ENCODE results near the gene LMF1. TPM values are rescaled to one million over a fixed set of nuclear protein-coding genes. Genes with fewer than 3 reads are reported as not detected.

Gene LMF1
- polyA plus RNA-seq, 1 donor (not counting 4 experiments of a cell fraction or from before 2014, with no cell fraction given) = 3.1 TPM

DNA sequence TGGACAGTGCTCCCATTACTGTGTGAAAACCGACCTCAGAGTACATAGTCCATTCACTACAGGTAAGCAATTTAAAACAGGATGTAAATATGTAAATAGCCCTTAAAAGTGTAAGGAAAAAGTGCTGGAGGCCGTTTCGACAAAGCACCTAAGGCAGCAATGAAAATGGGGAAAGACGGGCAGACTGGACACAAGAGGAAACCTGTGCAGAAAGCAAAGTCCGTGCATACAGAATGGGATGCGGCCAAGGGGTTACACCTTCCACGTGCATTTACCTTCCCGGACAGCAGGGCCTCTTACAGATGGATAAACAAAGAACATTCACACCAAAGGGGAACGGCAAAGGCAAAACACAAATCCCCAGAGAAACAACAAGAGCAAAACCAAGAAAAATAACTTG lies 32.0 kb downstream of the LMF1 start:
- no peaks in the 10 kb centered on the region for H3K36me3 ChIP-seq (ENCODE audit: control insufficient read depth in 2 of 2, extremely low read depth in 1 of 2, insufficient read depth in 2 of 2, low read length in 2 of 2)
- FAIRE-seq (no peak), DNase-seq (ENCODE audit: low read depth, low spot score) (no peak)
- TF ChIP-seq EZH2 (IDR thresholded peaks at IDR 0.05; ENCODE audit: low read length) = no peak
- TF ChIP-seq, protein P1, sequence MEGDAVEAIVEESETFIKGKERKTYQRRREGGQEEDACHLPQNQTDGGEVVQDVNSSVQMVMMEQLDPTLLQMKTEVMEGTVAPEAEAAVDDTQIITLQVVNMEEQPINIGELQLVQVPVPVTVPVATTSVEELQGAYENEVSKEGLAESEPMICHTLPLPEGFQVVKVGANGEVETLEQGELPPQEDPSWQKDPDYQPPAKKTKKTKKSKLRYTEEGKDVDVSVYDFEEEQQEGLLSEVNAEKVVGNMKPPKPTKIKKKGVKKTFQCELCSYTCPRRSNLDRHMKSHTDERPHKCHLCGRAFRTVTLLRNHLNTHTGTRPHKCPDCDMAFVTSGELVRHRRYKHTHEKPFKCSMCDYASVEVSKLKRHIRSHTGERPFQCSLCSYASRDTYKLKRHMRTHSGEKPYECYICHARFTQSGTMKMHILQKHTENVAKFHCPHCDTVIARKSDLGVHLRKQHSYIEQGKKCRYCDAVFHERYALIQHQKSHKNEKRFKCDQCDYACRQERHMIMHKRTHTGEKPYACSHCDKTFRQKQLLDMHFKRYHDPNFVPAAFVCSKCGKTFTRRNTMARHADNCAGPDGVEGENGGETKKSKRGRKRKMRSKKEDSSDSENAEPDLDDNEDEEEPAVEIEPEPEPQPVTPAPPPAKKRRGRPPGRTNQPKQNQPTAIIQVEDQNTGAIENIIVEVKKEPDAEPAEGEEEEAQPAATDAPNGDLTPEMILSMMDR (optimal IDR thresholded peaks at IDR 0.05 in 1 of 3, IDR thresholded peaks at IDR 0.05 in 1 of 3, conservative IDR thresholded peaks at IDR 0.05 in 1 of 3; ENCODE audit: extremely low read depth in 1 of 3, insufficient read depth in 2 of 3, low read length in 3 of 3) = no peak
- H3K27ac ChIP-seq (ENCODE audit: control insufficient read depth, insufficient read depth, low read length) = no peak overlapping the region
- no peaks in the 10 kb centered on the region for H3K79me2 ChIP-seq (ENCODE audit: control insufficient read depth, insufficient read depth, low read length)
- no peak overlapping the region for H3K4me3 ChIP-seq (ENCODE audit: control insufficient read depth in 2 of 3, extremely low read depth in 1 of 3, insufficient read depth in 2 of 3, low read depth in 1 of 3, low read length in 3 of 3)
- no peaks in the 10 kb centered on the region for H3K4me1 ChIP-seq (ENCODE audit: control insufficient read depth, extremely low read depth, insufficient read depth, low read length)
- H3K4me2 ChIP-seq (ENCODE audit: control insufficient read depth, extremely low read depth, insufficient read depth, low read depth, low read length) = no peak overlapping the region
- no peaks in the 10 kb centered on the region for H3K27me3 ChIP-seq (ENCODE audit: control insufficient read depth, extremely low read depth, insufficient read depth, low read length)
- dilution Hi-C loops (cut with MboI; ENCODE audit: extremely low pct_ligation_motif_present, low sequenced_read_pairs) = no loop called here
- H3K9ac ChIP-seq (ENCODE audit: control insufficient read depth, extremely low read depth, insufficient read depth, low read length) = no peak overlapping the region
- H4K20me1 ChIP-seq (ENCODE audit: control insufficient read depth, extremely low read depth, insufficient read depth, low read length) = no peaks in the 10 kb centered on the region
- H3K9me3 ChIP-seq (ENCODE audit: control insufficient read depth, low read depth, low read length) = no peaks in the 10 kb centered on the region
- no peak overlapping the region for H2AFZ ChIP-seq (ENCODE audit: control insufficient read depth, low read length)
- H3K9me1 ChIP-seq (ENCODE audit: control insufficient read depth, extremely low read depth, insufficient read depth, low read length) = no peaks in the 10 kb centered on the region

DNA sequence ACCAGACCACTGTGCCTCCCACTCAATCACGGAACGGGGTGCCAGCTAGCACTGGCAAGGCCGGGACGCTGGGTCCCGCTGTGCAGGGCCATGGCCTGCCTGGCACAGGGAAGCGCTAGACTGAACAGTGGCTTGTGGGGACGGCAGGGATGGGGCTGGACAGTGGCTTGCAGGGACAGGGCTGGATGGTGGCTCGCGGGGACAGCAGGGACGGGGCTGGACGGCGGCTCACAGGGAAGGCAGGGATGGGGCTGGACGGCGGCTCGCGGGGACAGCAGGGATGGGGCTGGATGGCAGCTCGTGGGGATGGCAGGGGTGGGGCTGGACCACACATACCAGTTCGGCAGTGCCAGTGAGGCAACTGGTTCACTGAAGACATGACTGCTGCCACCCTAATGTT lies 32.6 kb downstream of the LMF1 start:
- no peak for FAIRE-seq
- no peaks in the 10 kb centered on the region for H3K36me3 ChIP-seq (ENCODE audit: control insufficient read depth in 2 of 2, extremely low read depth in 1 of 2, insufficient read depth in 2 of 2, low read length in 2 of 2)

More for the DNA sequence above, 32.6 kb downstream of the LMF1 start:
- no peak overlapping the region for H2AFZ ChIP-seq (ENCODE audit: control insufficient read depth, low read length)
- H3K4me2 ChIP-seq (ENCODE audit: control insufficient read depth, extremely low read depth, insufficient read depth, low read depth, low read length) = no peak overlapping the region
- no peak for DNase-seq (ENCODE audit: low read depth, low spot score)
- TF ChIP-seq EZH2 (IDR thresholded peaks at IDR 0.05; ENCODE audit: low read length) = no peak
- TF ChIP-seq, protein P1 (optimal IDR thresholded peaks at IDR 0.05 in 1 of 3, IDR thresholded peaks at IDR 0.05 in 1 of 3, conservative IDR thresholded peaks at IDR 0.05 in 1 of 3; ENCODE audit: extremely low read depth in 1 of 3, insufficient read depth in 2 of 3, low read length in 3 of 3) = no peak
- H3K27me3 ChIP-seq (ENCODE audit: control insufficient read depth, extremely low read depth, insufficient read depth, low read length) = no peaks in the 10 kb centered on the region
- H3K9me3 ChIP-seq (ENCODE audit: control insufficient read depth, low read depth, low read length) = no peaks in the 10 kb centered on the region
- H3K79me2 ChIP-seq (ENCODE audit: control insufficient read depth, insufficient read depth, low read length) = no peaks in the 10 kb centered on the region
- dilution Hi-C loops (cut with MboI; ENCODE audit: extremely low pct_ligation_motif_present, low sequenced_read_pairs) = no loop called here
- H3K27ac ChIP-seq (ENCODE audit: control insufficient read depth, insufficient read depth, low read length) = no peak overlapping the region
- H3K4me3 ChIP-seq (ENCODE audit: control insufficient read depth in 2 of 3, extremely low read depth in 1 of 3, insufficient read depth in 2 of 3, low read depth in 1 of 3, low read length in 3 of 3) = no peak overlapping the region
- H3K9ac ChIP-seq (ENCODE audit: control insufficient read depth, extremely low read depth, insufficient read depth, low read length) = no peak overlapping the region
- no peaks in the 10 kb centered on the region for H4K20me1 ChIP-seq (ENCODE audit: control insufficient read depth, extremely low read depth, insufficient read depth, low read length)
- H3K4me1 ChIP-seq (ENCODE audit: control insufficient read depth, extremely low read depth, insufficient read depth, low read length) = no peaks in the 10 kb centered on the region
- H3K9me1 ChIP-seq (ENCODE audit: control insufficient read depth, extremely low read depth, insufficient read depth, low read length) = no peaks in the 10 kb centered on the region

Data from keratinocyte (primary cell).